Endothelial cell (in vitro differentiated cells): Measurements from ENCODE around the gene ESPNL. TPM values are rescaled to one million over a fixed set of nuclear protein-coding genes. Genes with fewer than 3 reads are reported as not detected.

Experiments
- DNase-seq: peaks from one replicate; pipeline ENCODE4 v3.0.0; 2021; ENCODE audit warnings: low spot score
- H3K27ac Mint-ChIP-seq: one replicate; pipeline ENCODE4 v1.8.0; 2021; ENCODE audit warnings: mixed read lengths, inconsistent platforms; ENCODE audit not compliant: unreplicated experiment
- H3K27me3 Mint-ChIP-seq: one replicate; pipeline ENCODE4 v1.8.0; 2021; ENCODE audit warnings: mild to moderate bottlenecking, moderate library complexity, mixed read lengths, inconsistent platforms; ENCODE audit not compliant: unreplicated experiment
- H3K36me3 Mint-ChIP-seq: one replicate; pipeline ENCODE4 v1.8.0; 2021; ENCODE audit warnings: mild to moderate bottlenecking, low read depth, mixed read lengths, inconsistent platforms; ENCODE audit not compliant: unreplicated experiment
- H3K4me1 Mint-ChIP-seq: one replicate; pipeline ENCODE4 v1.8.0; 2021; ENCODE audit warnings: mild to moderate bottlenecking, mixed read lengths, inconsistent platforms; ENCODE audit not compliant: unreplicated experiment
- H3K4me3 Mint-ChIP-seq: one replicate; pipeline ENCODE4 v1.8.0; 2021; ENCODE audit warnings: mild to moderate bottlenecking, mixed read lengths, inconsistent platforms; ENCODE audit not compliant: unreplicated experiment
- H3K9me3 Mint-ChIP-seq: one replicate; pipeline ENCODE4 v1.8.0; 2021; ENCODE audit warnings: mixed read lengths, inconsistent platforms; ENCODE audit not compliant: unreplicated experiment
- CTCF ChIP-seq: fragments of 200-600 bp; sonication (generic); IDR thresholded peaks from one replicate; pipeline ENCODE4 v1.5.0; 2021; ENCODE audit warnings: antibody characterized with exemption; ENCODE audit not compliant: unreplicated experiment
- total RNA-seq: library from RNA; stranded (reverse); fragmentation: NEBNext Ultra II Directional; extraction: Animal tissue kit (Norgen Biotek cat#: 25700); gene quantifications from one replicate; pipeline ENCODE4 v1.2.1, GENCODE V29; 2021; ENCODE audit not compliant: unreplicated experiment

Gene ESPNL
- total RNA-seq, 1 donor from 2014 or later: 0.82 TPM

- Mint-ChIP-seq H3K4me1 (no peaks in the 10 kb centered on the region), H3K36me3 (no peaks in the 10 kb centered on the region), H3K4me3 (peak overlapping the region; percentile 15), H3K27me3 (peaks cover 8% of the 10 kb centered on the region), H3K27ac (no peak overlapping the region), H3K9me3 (no peaks in the 10 kb centered on the region)
- DNase-seq: no peak
- no peak for TF ChIP-seq CTCF
These were observed 23.9 kb downstream of the ESPNL start for GRCh38 chr2:238123991-238124470.

GRCh38 chr2:238124488-238125126 is 24.5 kb downstream of the ESPNL start:
- no peaks in the 10 kb centered on the region for H3K4me1 Mint-ChIP-seq
- H3K9me3 Mint-ChIP-seq: no peaks in the 10 kb centered on the region
- peak overlapping the region; percentile 15 for H3K4me3 Mint-ChIP-seq
- no peak overlapping the region for H3K27ac Mint-ChIP-seq
- peaks cover 8% of the 10 kb centered on the region for H3K27me3 Mint-ChIP-seq
- no peaks in the 10 kb centered on the region for H3K36me3 Mint-ChIP-seq
- TF ChIP-seq CTCF: no peak
- DNase-seq: no peak

GRCh38 chr2:238125127-238125885 is 25.2 kb downstream of the ESPNL start:
- no peaks in the 10 kb centered on the region for H3K9me3 Mint-ChIP-seq
- H3K36me3 Mint-ChIP-seq: no peaks in the 10 kb centered on the region
- no peak for TF ChIP-seq CTCF
- no peak overlapping the region for H3K27ac Mint-ChIP-seq
- no peaks in the 10 kb centered on the region for H3K4me1 Mint-ChIP-seq
- peaks cover 8% of the 10 kb centered on the region for H3K27me3 Mint-ChIP-seq
- no peak overlapping the region for H3K4me3 Mint-ChIP-seq
- no peak for DNase-seq

GRCh38 chr2:238126338-238126737 is 26.2 kb downstream of the ESPNL start:
- H3K4me1 Mint-ChIP-seq: no peaks in the 10 kb centered on the region
- TF ChIP-seq CTCF: no peak
- no peaks in the 10 kb centered on the region for H3K36me3 Mint-ChIP-seq
- no peak overlapping the region for H3K27ac Mint-ChIP-seq
- no peak overlapping the region for H3K4me3 Mint-ChIP-seq
- no peaks in the 10 kb centered on the region for H3K9me3 Mint-ChIP-seq
- peaks cover 8% of the 10 kb centered on the region for H3K27me3 Mint-ChIP-seq
- no peak for DNase-seq

- no peak for TF ChIP-seq CTCF
- Mint-ChIP-seq H3K4me3 (no peak overlapping the region), H3K9me3 (no peaks in the 10 kb centered on the region), H3K27me3 (peaks cover 8% of the 10 kb centered on the region), H3K36me3 (no peaks in the 10 kb centered on the region), H3K27ac (no peak overlapping the region), H3K4me1 (no peaks in the 10 kb centered on the region)
- DNase-seq: no peak
These were observed 26.6 kb downstream of the ESPNL start for GRCh38 chr2:238126775-238127164.
